HG03354 (cell line): ENCODE measurements around the gene SLC43A1.

ENCODE experiments used
- ATAC-seq: cut with Tn5 transposase; IDR thresholded peaks from one replicate; pipeline ENCODE4 v1.9.1; 2021; ENCODE audit warnings: mild to moderate bottlenecking; ENCODE audit not compliant: unreplicated experiment, poor library complexity, severe bottlenecking

SLC43A1 gene

GRCh38 chr11:57500926-57501325 lies 14.6 kb downstream of the SLC43A1 start:
- no peak for ATAC-seq

- ATAC-seq = no peak
Measured at GRCh38 chr11:57500515-57500914, 15.0 kb downstream of the SLC43A1 start.

- ATAC-seq = peak; percentile 9
Measured at GRCh38 chr11:57499983-57500461, 15.5 kb downstream of the SLC43A1 start.

DNA sequence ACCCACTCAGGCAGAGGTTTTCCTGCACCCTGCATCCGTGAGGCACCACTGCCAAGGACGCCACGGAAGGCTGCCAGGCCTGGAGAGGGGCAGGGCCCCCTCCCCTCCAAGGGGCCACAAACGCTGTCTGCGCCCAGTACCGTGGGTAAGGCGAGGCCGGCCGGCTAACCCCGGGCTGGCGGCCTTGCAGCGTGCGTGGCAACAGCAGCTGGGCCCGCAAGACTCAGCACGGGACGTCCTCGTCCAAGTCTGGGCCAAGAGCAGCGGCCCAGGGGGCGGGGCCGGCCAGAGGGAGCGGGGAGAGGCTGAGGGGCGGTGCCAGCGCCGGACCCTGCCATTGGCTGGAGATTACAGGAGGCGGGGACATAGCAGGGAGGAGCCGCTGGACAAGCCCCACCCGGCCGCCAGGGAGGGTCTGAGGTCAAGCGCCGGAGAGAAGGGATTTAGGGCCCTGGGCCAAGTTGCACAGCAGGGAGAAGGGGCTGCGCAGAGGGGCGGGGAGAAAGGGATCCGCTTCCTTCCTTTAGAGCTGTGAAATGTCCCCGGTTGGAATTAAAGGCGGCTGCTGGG lies 16.0 kb downstream of the SLC43A1 start:
- ATAC-seq = peak; percentile 100

DNA sequence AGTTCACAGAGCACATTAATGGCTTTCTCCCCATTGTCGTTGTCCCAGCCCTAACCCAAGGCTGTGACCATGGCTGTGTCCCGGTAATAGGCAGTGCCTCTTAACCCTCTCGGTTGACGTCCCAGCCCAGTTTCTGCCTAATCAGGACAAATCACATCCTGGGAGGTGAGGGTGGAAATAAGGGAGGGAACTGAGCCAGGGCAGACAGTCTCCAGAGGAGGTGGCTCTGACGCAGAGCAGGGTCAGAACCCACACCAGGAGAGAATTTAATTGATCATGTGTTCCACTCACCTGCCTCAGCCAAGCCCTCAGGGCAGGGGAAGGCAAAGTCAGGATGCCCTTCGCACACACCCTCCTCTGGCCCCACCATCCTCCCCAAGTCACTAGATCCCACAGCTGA lies 17.0 kb downstream of the SLC43A1 start:
- no peak for ATAC-seq

DNA sequence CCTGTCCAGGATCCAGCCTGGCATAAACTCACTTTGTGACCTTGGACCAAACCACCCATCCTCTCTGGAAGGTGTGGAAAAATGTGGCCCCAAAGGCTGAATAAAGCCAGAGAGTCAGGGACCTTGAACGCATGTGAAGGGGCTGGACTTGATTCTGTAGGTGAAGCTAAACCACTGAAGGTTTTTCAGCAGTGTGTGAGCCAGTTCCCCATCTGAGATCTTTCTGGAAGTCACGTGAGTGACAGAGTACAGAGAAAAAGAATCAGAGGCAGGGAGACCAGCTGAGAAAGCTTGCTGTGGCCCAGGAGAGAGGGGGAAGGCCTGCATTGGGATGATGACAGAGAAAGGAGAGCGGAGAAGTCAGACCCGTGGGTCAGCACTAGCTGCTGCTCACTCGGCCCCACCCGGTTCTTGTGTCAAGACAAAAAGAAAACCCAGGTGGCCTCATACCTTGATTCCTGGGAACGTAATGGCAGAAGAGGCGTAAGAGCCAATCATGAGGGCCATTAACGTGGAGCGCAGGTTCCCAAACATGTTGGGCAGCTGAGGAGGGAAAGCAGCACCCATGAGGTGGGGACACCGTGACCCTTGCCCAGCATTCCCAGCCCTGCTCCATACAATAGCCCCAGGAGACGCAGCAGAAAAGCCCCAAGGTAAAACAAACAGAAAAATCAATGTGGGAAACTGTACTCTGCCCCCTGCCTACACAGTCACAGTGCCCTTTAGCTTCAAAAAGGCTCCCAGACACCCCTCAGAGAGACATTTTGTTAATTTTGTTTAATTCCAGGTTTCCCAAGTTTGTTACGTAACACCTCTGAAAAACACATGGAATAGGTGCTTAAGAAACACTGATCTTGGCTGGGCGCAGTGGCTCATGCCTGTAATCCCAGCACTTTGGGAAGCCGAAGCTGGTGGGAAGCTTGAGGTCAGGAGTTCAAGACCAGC lies 17.9 kb downstream of the SLC43A1 start:
- ATAC-seq = no peak

DNA sequence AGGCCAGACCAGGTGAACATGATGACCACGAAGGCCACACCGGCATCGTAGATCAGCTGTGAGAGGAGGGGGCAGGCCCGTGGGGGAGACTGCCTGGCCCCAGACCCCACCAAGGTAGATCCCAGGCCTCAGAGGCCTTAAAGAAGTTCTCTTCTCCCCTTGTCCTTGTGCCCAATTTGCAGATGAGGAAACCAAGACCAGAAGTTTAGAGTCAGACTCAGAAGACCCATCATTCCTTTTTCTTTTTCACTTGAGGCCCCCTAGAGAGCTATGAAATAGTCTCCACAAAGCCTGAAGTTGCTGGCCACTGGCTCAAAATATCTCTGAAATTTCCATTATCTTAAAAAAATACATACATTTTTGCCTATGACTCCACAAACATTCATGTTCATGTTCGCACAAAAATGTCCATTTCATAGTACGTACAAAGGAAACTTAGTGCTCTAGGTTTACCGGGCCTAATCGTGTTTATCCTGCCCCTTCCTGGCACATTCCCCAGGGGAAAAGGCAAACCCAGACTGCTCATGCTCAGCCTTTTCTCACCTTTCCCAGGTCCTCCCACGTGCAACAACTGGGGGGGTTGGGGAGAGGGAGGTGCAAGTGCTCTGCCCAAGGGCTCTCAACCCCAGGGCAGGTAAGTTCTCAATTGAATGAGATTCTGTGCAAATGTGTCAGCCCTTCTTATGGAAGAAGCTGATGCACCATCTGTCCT lies 19.2 kb downstream of the SLC43A1 start:
- no peak for ATAC-seq

- peak; percentile 84 for ATAC-seq
Measured at GRCh38 chr11:57493507-57494503, 21.7 kb downstream of the SLC43A1 start.

DNA sequence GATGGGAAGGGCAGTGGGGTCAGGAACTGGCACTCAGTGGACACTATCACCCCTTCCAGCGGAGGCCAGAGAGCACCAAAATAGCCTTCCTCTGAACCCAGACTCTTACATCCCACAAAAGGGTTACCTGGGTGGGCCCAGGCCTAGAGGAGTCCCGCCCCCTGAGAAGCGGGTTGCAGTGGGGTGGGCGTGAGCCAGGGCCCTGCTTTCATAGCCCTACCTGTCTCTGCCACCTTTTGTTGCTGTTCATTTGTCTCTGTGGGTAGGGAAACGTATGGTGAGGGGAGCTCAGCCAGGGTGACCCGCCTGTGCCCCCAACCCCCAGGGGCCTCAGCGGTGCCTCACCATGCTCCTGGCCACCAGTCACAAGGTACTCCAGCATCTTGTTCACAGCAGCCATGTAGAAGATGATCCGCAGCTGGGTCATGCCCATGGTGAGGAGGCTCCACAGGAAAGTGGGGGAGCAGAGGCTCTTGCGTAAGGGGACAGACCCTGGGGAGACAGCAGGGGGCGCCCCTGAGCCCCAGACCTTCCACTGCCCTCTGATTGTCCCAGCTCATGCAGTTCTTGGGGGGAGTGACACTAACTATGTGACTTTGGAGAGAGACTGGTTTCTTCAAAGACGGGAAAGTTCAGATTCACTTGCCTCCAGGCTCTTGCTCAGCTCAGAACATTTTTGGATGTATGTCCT lies 24.0 kb downstream of the SLC43A1 start:
- ATAC-seq = no peak

GRCh38 chr11:57490456-57491248 lies 24.9 kb downstream of the SLC43A1 start:
- ATAC-seq = no peak

DNA sequence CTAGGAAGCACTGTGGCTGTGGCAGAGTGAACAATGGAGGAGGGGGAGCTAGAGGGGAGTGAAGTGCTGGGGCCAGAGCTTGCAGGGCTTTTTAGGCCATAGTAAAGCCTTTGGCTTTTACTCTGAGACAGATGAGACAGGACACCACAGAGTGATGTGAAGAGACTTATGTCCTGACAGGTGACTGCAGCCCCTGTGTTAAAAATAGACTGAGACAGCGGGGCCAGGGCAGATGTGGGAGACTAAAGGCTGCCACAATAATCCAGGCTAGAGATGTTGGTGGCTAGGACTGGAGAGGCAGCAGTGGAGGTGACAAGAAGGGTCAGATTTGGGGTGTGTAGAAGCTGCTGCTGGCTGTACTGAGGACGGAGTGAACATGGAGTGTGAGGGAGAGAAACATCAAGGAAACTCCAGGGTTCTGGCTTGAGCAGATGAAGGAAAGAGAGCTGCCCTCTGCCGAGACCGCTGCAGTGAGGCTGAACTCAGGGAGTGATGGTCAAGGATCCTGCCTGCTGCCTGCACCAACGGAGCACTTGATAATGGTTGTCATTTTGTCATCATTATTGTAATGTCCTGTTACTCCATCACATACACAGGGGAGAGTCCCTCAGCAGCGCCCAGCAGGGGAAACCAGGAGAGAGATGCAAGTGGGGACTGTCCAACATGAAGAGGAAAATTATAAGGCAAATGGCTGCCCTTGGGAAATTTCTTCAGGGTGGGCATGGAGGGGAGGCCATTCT lies 27.4 kb downstream of the SLC43A1 start:
- no peak for ATAC-seq

GRCh38 chr11:57487021-57487778 lies 28.3 kb downstream of the SLC43A1 start:
- ATAC-seq = no peak

DNA sequence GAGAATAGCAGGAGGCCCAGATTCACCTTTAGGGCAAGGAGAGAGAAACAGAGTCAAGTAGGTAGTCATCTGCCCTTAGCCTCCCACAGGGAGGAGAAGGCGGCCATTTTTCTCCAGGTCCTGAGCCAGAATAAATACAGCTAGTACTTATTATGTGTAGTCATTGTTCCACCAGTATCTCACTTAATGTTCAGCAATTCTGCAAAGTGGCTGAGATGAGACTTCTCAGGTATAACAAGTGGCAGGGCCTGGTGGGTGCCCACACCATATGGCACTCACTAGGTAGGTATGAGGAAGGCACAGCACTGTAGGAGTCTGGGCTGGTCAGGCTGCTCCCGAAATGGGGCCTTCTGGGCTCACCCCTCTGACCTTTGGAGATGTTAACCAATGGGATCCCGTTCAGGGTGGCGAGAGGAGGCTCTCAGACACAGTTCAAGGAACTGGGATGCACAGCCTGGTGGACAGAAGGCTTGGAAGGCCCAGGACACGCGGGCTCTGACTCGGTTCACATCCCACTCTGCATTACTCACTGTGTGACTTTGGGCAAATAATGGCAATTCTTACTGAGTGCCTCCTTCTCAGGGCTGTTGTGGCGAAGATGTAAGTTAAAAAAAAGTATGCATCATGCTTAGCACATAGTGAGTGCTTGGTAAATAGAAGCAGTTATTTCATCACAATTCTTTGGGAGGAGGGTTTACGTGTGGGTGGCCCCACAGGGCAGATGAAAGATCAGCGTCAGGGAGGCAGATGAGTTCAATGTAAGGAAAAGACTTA lies 30.1 kb downstream of the SLC43A1 start:
- no peak for ATAC-seq

GRCh38 chr11:57484141-57484710 lies 31.3 kb downstream of the SLC43A1 start:
- ATAC-seq = peak; percentile 59

DNA sequence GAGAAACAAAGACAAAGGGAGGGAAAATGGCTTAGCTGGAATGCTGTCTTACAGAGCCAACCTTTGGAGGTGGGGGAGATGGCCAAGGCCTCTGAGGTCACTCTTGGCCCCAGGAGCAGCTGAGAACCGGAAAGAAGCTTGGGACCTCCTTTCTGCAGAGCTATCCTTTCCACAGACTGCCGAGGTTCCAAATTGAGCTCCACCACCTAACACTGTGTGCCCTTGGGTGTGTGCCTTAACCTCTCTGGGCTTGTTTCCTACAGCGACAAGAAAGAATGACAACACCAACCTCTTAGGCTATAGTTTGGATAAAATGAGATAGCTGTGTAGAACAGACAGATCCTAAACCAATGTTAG lies 32.0 kb downstream of the SLC43A1 start:
- no peak for ATAC-seq
